ENCODE data around the gene SMAD5. TPM values are rescaled to one million over a fixed set of nuclear protein-coding genes. Genes with fewer than 3 reads are reported as not detected.

The SMAD5 gene
- total RNA-seq, 1 donor from 2014 or later: 71.3 TPM

- no peak overlapping the region for H3K27ac Mint-ChIP-seq (ENCODE audit: unreplicated experiment)
- FAIRE-seq: no peak
- DNase-seq (ENCODE audit: low read depth): no peak
- Histone ChIP-seq H4K20me1 (ENCODE audit: insufficient read depth, low read length) (no peaks in the 10 kb centered on the region), H3K9ac (ENCODE audit: low read length) (no peak overlapping the region), H3K9me3 (ENCODE audit: insufficient read depth, low read depth, low read length) (peaks cover 4% of the 10 kb centered on the region), H3K4me2 (ENCODE audit: low read length) (no peak overlapping the region), H3K36me3 (ENCODE audit: insufficient read depth, low read length) (no peaks in the 10 kb centered on the region), H3K4me1 (ENCODE audit: insufficient read depth, low read length) (no peaks in the 10 kb centered on the region), H3K79me2 (ENCODE audit: insufficient read depth, low read length) (no peaks in the 10 kb centered on the region), H3K27ac (ENCODE audit: low read depth, low read length) (no peak overlapping the region), H3K27me3 (ENCODE audit: insufficient read depth, low read length) (peaks cover 4% of the 10 kb centered on the region), H2AFZ (ENCODE audit: low read depth, low read length) (no peak overlapping the region), H3K4me3 (ENCODE audit: insufficient read depth, low read depth, low read length) (no peak overlapping the region)
- H3K9me3 Mint-ChIP-seq (ENCODE audit: unreplicated experiment): peaks cover 43% of the 10 kb centered on the region
- TF ChIP-seq EZH2 (IDR thresholded peaks at IDR 0.05; ENCODE audit: insufficient read depth, low read length) (no peak), CTCF (IDR thresholded peaks at IDR 0.05; ENCODE audit: insufficient read depth, low read depth, low read length) (no peak)
- H3K27me3 Mint-ChIP-seq (ENCODE audit: low read depth, unreplicated experiment): peaks cover 14% of the 10 kb centered on the region
- no peaks in the 10 kb centered on the region for H3K4me1 Mint-ChIP-seq (ENCODE audit: low read depth, unreplicated experiment)
- H3K36me3 Mint-ChIP-seq (ENCODE audit: low read depth, unreplicated experiment): peaks cover 19% of the 10 kb centered on the region
- no peak overlapping the region for H3K4me3 Mint-ChIP-seq (ENCODE audit: unreplicated experiment)
Observed at GRCh38 chr5:136221340-136221739, 88.7 kb downstream of the SMAD5 start.

- H3K36me3 ChIP-seq (ENCODE audit: insufficient read depth, low read length): no peaks in the 10 kb centered on the region
- Mint-ChIP-seq H3K27ac (ENCODE audit: unreplicated experiment) (no peak overlapping the region), H3K36me3 (ENCODE audit: low read depth, unreplicated experiment) (peaks cover 19% of the 10 kb centered on the region), H3K27me3 (ENCODE audit: low read depth, unreplicated experiment) (peaks cover 18% of the 10 kb centered on the region), H3K4me3 (ENCODE audit: unreplicated experiment) (no peak overlapping the region), H3K4me1 (ENCODE audit: low read depth, unreplicated experiment) (no peaks in the 10 kb centered on the region), H3K9me3 (ENCODE audit: unreplicated experiment) (peaks cover 40% of the 10 kb centered on the region)
- no peak for TF ChIP-seq CTCF (IDR thresholded peaks at IDR 0.05; ENCODE audit: insufficient read depth, low read depth, low read length)
- TF ChIP-seq EZH2 (IDR thresholded peaks at IDR 0.05; ENCODE audit: insufficient read depth, low read length): no peak
- H3K9me3 ChIP-seq (ENCODE audit: insufficient read depth, low read depth, low read length): peaks cover 4% of the 10 kb centered on the region
- H3K9ac ChIP-seq (ENCODE audit: low read length): no peak overlapping the region
- no peak overlapping the region for H2AFZ ChIP-seq (ENCODE audit: low read depth, low read length)
- H3K79me2 ChIP-seq (ENCODE audit: insufficient read depth, low read length): no peaks in the 10 kb centered on the region
- FAIRE-seq: no peak
- H3K27me3 ChIP-seq (ENCODE audit: insufficient read depth, low read length): peaks cover 13% of the 10 kb centered on the region
- no peak for DNase-seq (ENCODE audit: low read depth)
- H3K4me3 ChIP-seq (ENCODE audit: insufficient read depth, low read depth, low read length): no peak overlapping the region
- H3K4me1 ChIP-seq (ENCODE audit: insufficient read depth, low read length): no peaks in the 10 kb centered on the region
- no peak overlapping the region for H3K4me2 ChIP-seq (ENCODE audit: low read length)
- H4K20me1 ChIP-seq (ENCODE audit: insufficient read depth, low read length): no peaks in the 10 kb centered on the region
- H3K27ac ChIP-seq (ENCODE audit: low read depth, low read length): no peak overlapping the region
Observed at GRCh38 chr5:136222580-136223235, 90.1 kb downstream of the SMAD5 start.

- FAIRE-seq: no peak
- Mint-ChIP-seq H3K9me3 (ENCODE audit: unreplicated experiment) (peaks cover 24% of the 10 kb centered on the region), H3K27me3 (ENCODE audit: low read depth, unreplicated experiment) (peaks cover 33% of the 10 kb centered on the region), H3K27ac (ENCODE audit: unreplicated experiment) (no peak overlapping the region), H3K4me1 (ENCODE audit: low read depth, unreplicated experiment) (no peaks in the 10 kb centered on the region), H3K4me3 (ENCODE audit: unreplicated experiment) (no peak overlapping the region), H3K36me3 (ENCODE audit: low read depth, unreplicated experiment) (peaks cover 11% of the 10 kb centered on the region)
- no peak for DNase-seq (ENCODE audit: low read depth)
- no peaks in the 10 kb centered on the region for H4K20me1 ChIP-seq (ENCODE audit: insufficient read depth, low read length)
- no peak overlapping the region for H3K4me3 ChIP-seq (ENCODE audit: insufficient read depth, low read depth, low read length)
- no peak overlapping the region for H2AFZ ChIP-seq (ENCODE audit: low read depth, low read length)
- TF ChIP-seq EZH2 (IDR thresholded peaks at IDR 0.05; ENCODE audit: insufficient read depth, low read length) (no peak), CTCF (IDR thresholded peaks at IDR 0.05; ENCODE audit: insufficient read depth, low read depth, low read length) (no peak)
- peaks cover 29% of the 10 kb centered on the region for H3K27me3 ChIP-seq (ENCODE audit: insufficient read depth, low read length)
- no peak overlapping the region for H3K9ac ChIP-seq (ENCODE audit: low read length)
- H3K4me2 ChIP-seq (ENCODE audit: low read length): no peak overlapping the region
- H3K36me3 ChIP-seq (ENCODE audit: insufficient read depth, low read length): no peaks in the 10 kb centered on the region
- no peaks in the 10 kb centered on the region for H3K79me2 ChIP-seq (ENCODE audit: insufficient read depth, low read length)
- no peaks in the 10 kb centered on the region for H3K4me1 ChIP-seq (ENCODE audit: insufficient read depth, low read length)
- peaks cover 4% of the 10 kb centered on the region for H3K9me3 ChIP-seq (ENCODE audit: insufficient read depth, low read depth, low read length)
- H3K27ac ChIP-seq (ENCODE audit: low read depth, low read length): no peak overlapping the region
Observed at GRCh38 chr5:136225796-136226195, 93.2 kb downstream of the SMAD5 start.

Measured in astrocyte (in vitro differentiated cells and primary cell).